Sciatic nerve (tissue), 2 donors: Measurements from ENCODE around the gene GLT6D1. TPM values are rescaled to one million over a fixed set of nuclear protein-coding genes. Genes with fewer than 3 reads are reported as not detected.
"Not testable (repeated sequence)": the region's sequence is repeated elsewhere in the genome, so short reads cannot be mapped to it uniquely, and the experiment has no call there.

Source experiments
- ATAC-seq: fragments of 200-7000 bp; cut with Tn5 transposase; one replicate; pipeline ENCODE4 v1.9.1; 2020; ENCODE audit warnings: mild to moderate bottlenecking, moderate library complexity
- DNase-seq: peaks from one replicate; pipeline ENCODE4 v3.0.0-alpha.2; 2020; ENCODE audit warnings: low spot score
- intact Hi-C: fragments of 100-400 bp; cut with DNase I; formaldehyde crosslinking; loops from one replicate; pipeline ENCODE4 v1.14.2; 2022
- total RNA-seq: library from RNA; stranded (reverse); fragmentation: NEBNext Ultra II Directional; extraction: Animal tissue kit (Norgen Biotek cat#: 25700); gene quantifications from one replicate; pipeline ENCODE4 v1.2.1, GENCODE V29; 2021
- donor health status: DM: no; HTN: no; CAD: no.
- donor health status: DM: no; HTN: no; CAD: no.

GLT6D1 gene
- total RNA-seq = not detected

DNA sequence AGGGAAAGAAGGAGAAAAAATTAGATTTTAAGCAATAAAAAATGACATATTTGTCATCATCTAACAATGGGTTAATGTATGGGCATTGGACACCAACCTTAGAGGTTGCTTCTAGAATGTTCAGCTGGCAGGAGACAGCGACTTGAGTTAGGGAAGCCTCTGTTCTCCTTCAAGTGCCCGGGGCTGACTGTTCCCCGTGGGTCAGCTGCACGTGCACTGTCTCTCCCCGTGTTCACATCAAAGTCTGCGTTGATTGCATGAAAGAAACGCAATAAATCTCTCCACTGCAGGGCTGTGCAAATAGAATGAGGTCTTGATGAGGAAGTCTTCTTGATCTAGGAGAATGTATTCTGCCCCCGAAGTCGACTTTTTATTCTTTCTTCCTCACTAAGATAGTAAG lies at the start of gene GLT6D1:
Gene GLT6D1 (minus strand): TSS at position 345 of the 400 bp plus-strand sequence. CDS start 353 bp downstream, outside the sequence.
- intact Hi-C loops = no loop called here
- ATAC-seq = no peak
- no peak for DNase-seq

DNA sequence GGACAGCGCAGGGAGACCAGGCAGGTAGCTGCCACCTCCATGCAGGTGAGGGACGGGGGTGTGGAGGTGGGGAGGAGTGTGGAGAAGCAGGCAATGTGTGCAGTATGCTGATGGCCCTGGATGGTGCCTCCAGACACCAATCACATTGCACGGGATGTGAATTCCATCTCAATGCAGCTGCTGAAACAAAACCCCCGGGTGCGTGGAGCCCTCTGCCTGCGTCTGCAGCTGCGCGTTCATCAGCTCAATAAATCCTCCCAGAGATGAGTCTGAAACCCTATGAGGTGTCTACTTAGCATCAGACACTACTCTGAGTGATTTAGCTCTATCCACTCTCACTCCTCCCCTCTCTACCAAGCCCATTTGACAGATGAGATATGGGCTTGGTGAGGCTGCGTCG lies 49.7 kb upstream of the GLT6D1 start:
- intact Hi-C loops = loop anchor here (5.0 kb wide), 1 partner anchor 373 kb away; no protein-coding TSS in a partner anchor
- ATAC-seq (no peak), DNase-seq (no peak)

DNA sequence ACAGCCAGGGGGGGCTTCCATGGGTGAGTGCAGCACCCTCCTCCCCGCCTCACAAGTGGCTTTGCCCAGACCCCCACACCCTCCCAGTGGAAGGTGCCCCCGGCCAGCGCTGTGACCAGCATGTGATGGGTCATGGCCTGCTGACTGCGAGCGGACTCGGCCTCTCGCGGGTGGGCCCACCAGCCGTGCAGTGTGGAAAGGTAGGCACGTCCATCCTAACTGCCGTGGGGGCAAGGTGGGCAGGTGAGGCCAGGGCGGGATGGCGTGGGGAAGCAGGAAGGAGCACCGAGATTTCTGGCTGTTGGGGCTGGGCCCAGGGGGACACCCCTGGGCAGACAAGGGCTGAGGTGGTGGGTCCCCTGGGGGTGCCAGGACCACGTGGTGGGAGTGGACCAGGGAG lies 47.9 kb upstream of the GLT6D1 start:
- intact Hi-C loops = loop anchor here (5.0 kb wide), 1 partner anchor 375 kb away; no protein-coding TSS in a partner anchor
- DNase-seq = no peak
- ATAC-seq = no peak

DNA sequence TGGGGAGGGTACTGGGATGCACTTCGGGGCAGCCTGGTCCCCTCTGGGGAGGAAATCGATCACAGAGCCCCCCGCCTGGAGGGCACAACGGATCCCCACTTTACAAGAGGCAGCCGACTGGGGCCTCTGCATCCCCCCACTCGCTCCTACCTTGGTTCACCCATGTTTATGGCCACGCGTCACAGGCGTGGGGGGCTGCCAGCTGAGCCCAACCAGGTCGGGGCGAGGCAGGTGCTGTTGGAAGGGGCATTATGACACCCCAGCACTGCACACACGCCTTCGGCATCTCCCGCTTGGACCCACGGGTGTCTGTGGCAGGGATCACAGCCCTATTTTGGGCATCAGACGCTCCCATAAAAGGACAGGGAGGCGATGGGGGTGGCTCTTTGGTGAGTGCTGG lies 45.4 kb upstream of the GLT6D1 start:
- ATAC-seq = no peak
- no peak for DNase-seq
- intact Hi-C loops = loop anchor here (5.0 kb wide), 1 partner anchor 378 kb away; no protein-coding TSS in a partner anchor

DNA sequence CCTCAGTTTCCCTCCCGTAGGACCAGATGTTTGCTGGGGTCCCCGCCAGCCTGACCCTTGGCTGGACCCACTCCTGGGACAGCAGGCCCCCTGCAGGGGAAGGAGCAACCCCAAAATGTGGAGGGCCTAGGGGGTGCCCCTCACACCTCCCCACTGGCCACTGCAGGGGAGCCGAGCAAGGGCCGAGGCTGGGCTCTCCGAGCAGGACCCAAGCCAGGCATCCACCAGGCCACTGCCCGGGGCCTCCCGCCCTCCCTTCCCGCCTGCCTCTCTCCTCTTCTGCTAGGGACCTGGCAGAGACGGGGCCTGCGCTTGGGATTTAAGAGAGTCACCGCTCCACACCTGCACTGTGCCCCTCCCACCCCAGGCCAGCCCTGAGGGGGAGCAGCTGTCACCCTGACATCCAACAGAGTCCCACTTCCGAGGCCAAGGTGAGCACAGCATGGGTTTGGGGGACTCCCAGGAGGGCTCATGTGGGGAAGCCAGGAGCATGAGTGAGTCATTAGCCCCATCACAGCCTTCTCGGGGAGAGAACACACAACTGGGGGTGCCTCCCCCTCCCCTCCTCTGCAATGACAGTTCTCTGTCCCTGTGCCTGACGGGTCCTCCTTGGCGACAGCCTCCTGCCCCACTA lies 44.2 kb upstream of the GLT6D1 start:
- ATAC-seq (no peak), DNase-seq (no peak)
- intact Hi-C loops = no loop called here

GRCh38 chr9:135681161-135681560 lies 41.8 kb upstream of the GLT6D1 start:
- ATAC-seq (no peak), DNase-seq (no peak)
- intact Hi-C loops = no loop called here

- intact Hi-C loops = no loop called here
- no peak for ATAC-seq
Measured at GRCh38 chr9:135680056-135680455, 40.7 kb upstream of the GLT6D1 start.

GRCh38 chr9:135678236-135679017 lies 39.1 kb upstream of the GLT6D1 start:
- ATAC-seq (no peak), DNase-seq (no peak)
- intact Hi-C loops = no loop called here

More at GRCh38 chr9:135680056-135680455, 40.7 kb upstream of the GLT6D1 start:
- DNase-seq = no peak

GRCh38 chr9:135677641-135678168 lies 38.4 kb upstream of the GLT6D1 start:
- no peak for ATAC-seq
- intact Hi-C loops = no loop called here
- DNase-seq = no peak

DNA sequence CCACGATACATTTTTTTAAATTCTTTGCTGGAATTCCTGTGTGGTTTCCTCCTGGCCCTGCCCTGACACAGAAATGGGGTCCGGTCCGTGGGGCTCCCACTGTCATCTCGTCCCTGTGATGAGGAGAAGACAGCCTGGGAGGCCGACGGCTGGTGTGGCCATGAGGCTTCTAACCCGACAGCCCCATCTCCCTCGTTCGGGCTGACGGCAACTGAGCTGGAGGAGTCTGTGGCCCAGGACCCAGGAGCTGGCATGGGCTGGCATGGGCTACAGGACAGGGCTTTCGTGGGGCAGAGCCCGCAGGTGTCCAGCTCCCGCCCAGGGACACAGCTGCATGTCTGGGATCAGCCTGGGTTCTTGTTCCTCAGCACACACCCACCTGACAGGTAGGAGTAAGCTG lies 37.6 kb upstream of the GLT6D1 start:
- no peak for ATAC-seq
- no peak for DNase-seq
- intact Hi-C loops = no loop called here

GRCh38 chr9:135674977-135675376 lies 35.6 kb upstream of the GLT6D1 start:
- ATAC-seq = no peak
- intact Hi-C loops = no loop called here
- no peak for DNase-seq

- intact Hi-C loops = no loop called here
- ATAC-seq = no peak
- no peak for DNase-seq
Measured at GRCh38 chr9:135673941-135674340, 34.6 kb upstream of the GLT6D1 start.

DNA sequence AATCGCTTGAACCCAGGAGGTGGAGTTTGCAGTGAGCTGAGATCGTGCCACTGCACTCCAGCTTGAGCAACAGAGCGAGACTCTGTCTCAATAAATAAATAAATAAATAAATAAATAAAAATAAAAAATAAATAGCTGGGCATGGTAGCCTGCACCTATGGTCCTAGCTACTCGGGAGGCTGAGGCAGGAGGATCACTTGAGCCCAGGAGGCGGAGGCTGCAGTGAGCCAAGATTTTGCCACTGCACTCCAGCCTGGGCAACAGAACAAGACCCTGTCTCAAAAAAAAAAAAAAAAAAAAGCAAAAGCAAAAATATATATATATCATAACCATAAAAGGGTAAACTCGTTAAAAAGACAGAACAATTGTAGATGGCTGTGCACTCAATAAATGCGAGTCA lies 33.4 kb upstream of the GLT6D1 start:
- DNase-seq, ATAC-seq, intact Hi-C loops: not testable (repeated sequence)

DNA sequence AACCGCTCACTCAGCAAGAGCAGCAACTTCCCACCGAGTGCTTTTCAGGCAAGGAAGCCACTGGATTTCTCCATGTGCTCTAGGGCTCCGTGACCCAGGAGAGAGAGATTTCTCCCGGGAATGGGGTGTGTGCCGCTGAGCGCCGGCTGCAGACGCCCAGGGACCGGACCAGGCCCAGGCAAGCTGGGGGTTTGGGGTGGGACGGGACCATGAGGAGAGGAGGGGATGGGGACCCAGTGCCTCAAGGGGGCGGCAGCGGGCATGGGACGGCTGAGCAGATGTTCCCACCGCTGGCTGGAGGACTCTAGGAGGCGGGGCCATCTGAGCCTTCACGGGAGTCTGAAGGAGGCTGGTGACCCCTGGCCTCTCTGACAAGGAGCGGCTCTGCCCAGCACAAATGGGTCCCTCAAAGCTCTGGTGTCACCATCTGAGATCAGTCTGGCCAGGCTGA lies 32.3 kb upstream of the GLT6D1 start:
- ATAC-seq = no peak
- intact Hi-C loops = no loop called here
- DNase-seq = no peak

DNA sequence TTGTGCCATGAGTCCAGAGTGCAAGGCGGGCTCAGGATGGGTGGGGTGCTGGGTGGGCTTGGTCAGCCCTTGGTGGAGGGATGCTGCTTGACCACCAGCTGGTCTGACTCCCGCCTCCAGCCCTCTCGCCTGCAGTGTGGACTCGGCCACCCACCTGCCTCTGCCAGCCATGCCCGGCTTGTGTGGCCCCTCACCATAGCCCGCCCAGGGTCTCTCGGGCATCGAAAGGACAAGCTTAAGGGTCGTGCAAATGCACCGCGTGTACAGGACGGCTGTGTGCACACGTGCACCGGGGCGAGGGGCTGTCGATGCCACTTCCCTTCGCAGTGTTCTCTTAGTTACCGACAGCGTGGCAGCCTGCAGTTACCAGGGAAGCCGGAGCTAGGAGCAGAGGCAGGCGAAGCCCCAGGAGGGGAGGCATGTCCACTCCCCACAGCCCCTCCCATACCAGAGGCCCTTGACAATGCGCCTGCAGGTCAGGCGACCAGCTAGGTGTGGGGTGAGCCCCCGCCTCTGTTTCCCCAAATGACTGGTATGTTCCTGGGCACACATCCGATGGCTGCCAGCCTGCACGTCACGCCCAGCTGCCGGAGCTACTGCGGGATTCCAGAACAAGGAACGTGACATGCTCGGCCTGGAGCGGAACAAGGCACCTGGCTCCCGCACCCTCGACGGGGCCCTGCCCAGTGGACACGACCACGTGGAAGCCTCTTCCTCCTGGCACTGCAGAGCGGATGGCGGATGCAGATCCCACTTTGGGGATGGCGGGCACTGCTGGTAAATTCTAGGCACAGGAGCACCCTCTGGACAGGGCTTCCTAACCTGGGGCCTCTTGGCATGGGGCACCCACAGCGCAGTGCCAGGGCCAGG lies 31.6 kb upstream of the GLT6D1 start:
- no peak for ATAC-seq
- intact Hi-C loops = no loop called here
- no peak for DNase-seq

- DNase-seq (peak; percentile 31), ATAC-seq (no peak)
- intact Hi-C loops = no loop called here
Measured at GRCh38 chr9:135669616-135670285, 30.4 kb upstream of the GLT6D1 start.

- peak; percentile 15 for DNase-seq
- ATAC-seq, intact Hi-C loops: not testable (repeated sequence)
Measured at GRCh38 chr9:135669018-135669417, 29.7 kb upstream of the GLT6D1 start.

DNA sequence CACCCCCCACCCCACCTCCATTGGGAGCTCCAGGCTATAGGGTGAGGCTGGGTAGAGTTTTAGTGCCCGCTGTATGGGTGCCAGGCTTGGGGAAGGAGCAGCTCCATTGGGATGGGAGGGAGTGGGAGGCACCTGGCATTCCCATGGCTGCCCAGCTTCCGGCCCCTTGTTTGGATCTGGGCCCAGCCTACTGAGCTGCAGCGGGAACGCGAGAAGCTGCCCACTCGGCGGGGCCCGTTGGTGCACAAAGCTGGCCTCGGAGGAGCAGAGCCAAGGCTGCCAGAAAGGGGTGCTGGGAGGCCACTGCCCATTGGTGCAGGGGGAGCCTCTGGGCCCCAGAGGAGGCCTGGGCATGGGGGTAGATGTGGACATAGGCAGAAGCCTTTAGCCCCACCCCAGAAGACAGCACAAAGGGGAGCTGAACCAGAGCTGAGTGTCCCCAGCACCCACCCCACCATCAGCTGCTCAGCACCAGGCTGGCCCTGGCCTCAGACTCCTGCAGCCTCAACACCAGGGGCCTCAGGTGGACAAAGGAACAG lies 28.2 kb upstream of the GLT6D1 start:
- intact Hi-C loops = no loop called here
- peak; percentile 40 for DNase-seq
- ATAC-seq = no peak
